K562 (cell line): Measurements from ENCODE around the gene MARK4. TPM values are rescaled to one million over a fixed set of nuclear protein-coding genes. Genes with fewer than 3 reads are reported as not detected.
A peak's percentile ranks its signal among the peaks of the same experiment; 100 is the strongest.

Source experiments
- ADNP ChIP-seq: fragments of 200-800 bp; sonication (Bioruptor generic); IDR thresholded peaks from 2 replicates; pipeline ENCODE4 v1.6.1; 2016; ENCODE audit warnings: missing genetic modification characterization, missing compliant biosample characterization
- ARID2 ChIP-seq: fragments of 450-650 bp; IDR thresholded peaks from 2 replicates; pipeline ENCODE4 v1.6.1; 2017; ENCODE audit warnings: antibody characterized with exemption, mild to moderate bottlenecking
- BRCA1 ChIP-seq, 2 experiments: fragments of 450-650 bp in 1 of 2; sonication (generic) in 1 of 2; formaldehyde crosslinking in 1 of 2; IDR thresholded peaks; 2 replicates each; pipeline versions ENCODE4 v1.5.0 to v1.6.1; 2017 to 2020; ENCODE audit warnings: mild to moderate bottlenecking in 1 of 2, missing genetic modification reagents in 1 of 2
- CHD2 ChIP-seq: IDR thresholded peaks from 2 replicates; pipeline ENCODE4 v1.6.1; 2011; ENCODE audit warnings: low read depth, low read length
- CTBP1 ChIP-seq: fragments of 450-650 bp; IDR thresholded peaks from 2 replicates; pipeline ENCODE4 v1.6.1; 2016; ENCODE audit warnings: borderline replicate concordance
- E2F6 ChIP-seq, 2 experiments: IDR thresholded peaks; 2 replicates each; pipeline ENCODE4 v1.6.1; 2011; ENCODE audit warnings: borderline replicate concordance in 1 of 2, control low read depth in 1 of 2, low read depth in 1 of 2, low read length in 1 of 2, mild to moderate bottlenecking in 1 of 2, mixed read lengths in 1 of 2, moderate library complexity in 1 of 2; ENCODE audit not compliant: insufficient read depth in 1 of 2, insufficient read length in 1 of 2, poor library complexity in 1 of 2, severe bottlenecking in 1 of 2; ENCODE audit errors: extremely low read depth in 1 of 2
- E4F1 ChIP-seq: fragments of 250-450 bp; sonication (Bioruptor Pico); IDR thresholded peaks from 2 replicates; pipeline ENCODE4 v1.5.0; 2021; ENCODE audit warnings: mild to moderate bottlenecking, borderline replicate concordance
- ETS1 ChIP-seq: conservative IDR thresholded peaks from 2 replicates; pipeline ENCODE4 v1.6.1; 2011; ENCODE audit warnings: low read depth, mild to moderate bottlenecking, low read length; ENCODE audit not compliant: control insufficient read depth
- GATA2 ChIP-seq: sonication (generic); formaldehyde crosslinking; IDR thresholded peaks from 2 replicates; pipeline ENCODE4 v1.4.0; 2020; ENCODE audit warnings: mild to moderate bottlenecking, missing genetic modification reagents
- GMEB1 ChIP-seq: fragments of 250-450 bp; sonication (Bioruptor Pico); IDR thresholded peaks from 2 replicates; pipeline ENCODE4 v1.4.0; 2020; ENCODE audit warnings: mild to moderate bottlenecking
- HMGN3 ChIP-seq: IDR thresholded peaks from 2 replicates; pipeline ENCODE4 v1.6.1; 2011; ENCODE audit warnings: borderline replicate concordance, low read depth, mild to moderate bottlenecking, mixed read lengths, low read length; ENCODE audit not compliant: insufficient read length; ENCODE audit errors: extremely low read depth
- L3MBTL2 ChIP-seq: fragments of 450-650 bp; IDR thresholded peaks from 2 replicates; pipeline ENCODE4 v1.6.1; 2016; ENCODE audit warnings: mild to moderate bottlenecking, moderate library complexity
- SAP30 ChIP-seq: fragments of 200-600 bp; sonication (generic); IDR thresholded peaks from 2 replicates; pipeline ENCODE4 v1.6.1; 2012; ENCODE audit warnings: borderline replicate concordance, low read depth, mild to moderate bottlenecking, moderate library complexity, low read length, control low read depth, inconsistent platforms; ENCODE audit not compliant: insufficient read depth, poor library complexity, severe bottlenecking
- SMARCA5 ChIP-seq: fragments of 450-650 bp; IDR thresholded peaks from 2 replicates; pipeline ENCODE4 v1.6.1; 2016
- SOX6 ChIP-seq: fragments of 450-650 bp; IDR thresholded peaks from 2 replicates; pipeline ENCODE4 v1.6.1; 2014; ENCODE audit warnings: mild to moderate bottlenecking
- SP1 ChIP-seq: sonication (generic); formaldehyde crosslinking; IDR thresholded peaks from 2 replicates; pipeline ENCODE4 v1.8.1; 2022; ENCODE audit warnings: mild to moderate bottlenecking, missing genetic modification reagents
- STAG1 ChIP-seq: sonication (generic); formaldehyde crosslinking; IDR thresholded peaks from 2 replicates; pipeline ENCODE4 v1.5.0; 2020; ENCODE audit warnings: missing genetic modification reagents, borderline replicate concordance
- TAF1 ChIP-seq: IDR thresholded peaks from 2 replicates; pipeline ENCODE4 v1.6.1; 2011; ENCODE audit warnings: mild to moderate bottlenecking, low read length, moderate library complexity; ENCODE audit not compliant: insufficient read depth, control insufficient read depth, severe bottlenecking; ENCODE audit errors: extremely low read depth
- TBP ChIP-seq: optimal IDR thresholded peaks from 2 replicates; pipeline ENCODE3; 2011; ENCODE audit warnings: low read depth, low read length, improper control_type of control experiment
- XRCC5 ChIP-seq: fragments of 200-400 bp; formaldehyde crosslinking; IDR thresholded peaks from 2 replicates; pipeline ENCODE4 v1.6.1; 2017; ENCODE audit warnings: low read depth, mild to moderate bottlenecking, low read length
- ZEB2 ChIP-seq: fragments of 450-650 bp; IDR thresholded peaks from 2 replicates; pipeline ENCODE4 v1.6.1; 2016
- ZNF384 ChIP-seq: IDR thresholded peaks from 2 replicates; pipeline ENCODE4 v1.6.1; 2012; ENCODE audit warnings: low read depth, low read length, improper control_type of control experiment
- polyA plus RNA-seq, 8 experiments: library from polyadenylated mRNA; depleted of rRNA in 4 of 8; stranded (reverse) in 5 of 8; unstranded in 3 of 8; fragments of >200 nt; fragmentation: Nextera tagmentation in 2 of 8; fragmentation: Illumina TruSeq in 1 of 8; extraction: Ambion mirVana in 2 of 8; extraction: Trizol in 1 of 8; gene quantifications; 2 replicates each; pipeline versions ENCODE4 v1.2.1 to v1.2.3, GENCODE V29; 2011 to 2014; ENCODE audit warnings: inconsistent platforms in 1 of 8, missing spikeins in 1 of 8
- total RNA-seq, 7 experiments: library from RNA; depleted of rRNA in 6 of 7; stranded (reverse); fragments of >200 nt in 6 of 7; fragmentation: Illumina TruSeq in 2 of 7; extraction: Trizol in 2 of 7; gene quantifications; 2 replicates each; pipeline versions ENCODE4 v1.2.1 to v1.2.3, GENCODE V29; 2011 to 2021; ENCODE audit warnings: low replicate concordance in 1 of 7

The MARK4 gene
- total and polyA plus RNA-seq, 9 of the 15 experiments (the other 6 are each of a cell fraction or from before 2014, with no cell fraction given): 0.52 to 29.4 (median 8.6) TPM

- TF ChIP-seq ETS1: 0 out of 2 replicates have a peak, but pooled peaks have one; percentile 41
- TF ChIP-seq STAG1: no peak
- TF ChIP-seq XRCC5: no peak
- peak; percentile 31 to 83 for TF ChIP-seq E2F6 (IDR thresholded peaks at IDR 0.05; ENCODE audit: borderline replicate concordance in 1 of 2, extremely low read depth in 1 of 2, insufficient read depth in 1 of 2, insufficient read length in 1 of 2, low read depth in 1 of 2, low read length in 1 of 2, poor library complexity in 1 of 2, severe bottlenecking in 1 of 2)
- peak; percentile 66 for TF ChIP-seq CHD2
- no peak for TF ChIP-seq E4F1 (CRISPR knock-in tag)
- 0 out of 2 replicates have a peak, but pooled peaks have one; percentile 37 for TF ChIP-seq ZEB2
- no peak for TF ChIP-seq ADNP (tag)
- TF ChIP-seq ARID2: no peak
- no peak for TF ChIP-seq ZNF384
- TF ChIP-seq GATA2: 0 out of 2 replicates have a peak, but pooled peaks have one; percentile 45
- TF ChIP-seq SP1 (CRISPR knock-in tag): peak; percentile 68; the same call in 1 of the 2 replicates
- peak; percentile 44; the same call in 1 of the 2 replicates for TF ChIP-seq SMARCA5
- TF ChIP-seq TBP: no peak
- no peak for TF ChIP-seq BRCA1 (IDR thresholded peaks at IDR 0.05)
- 0 out of 2 replicates have a peak, but pooled peaks have one; percentile 71 for TF ChIP-seq BRCA1 (CRISPR knock-in tag; IDR thresholded peaks at IDR 0.05)
- no peak for TF ChIP-seq GMEB1 (CRISPR knock-in tag)
- TF ChIP-seq HMGN3: no peak
- TF ChIP-seq CTBP1: peak; percentile 72
- peak; percentile 74 for TF ChIP-seq L3MBTL2
- TF ChIP-seq SAP30: no peak
- no peak for TF ChIP-seq TAF1
- TF ChIP-seq SOX6: no peak
These were observed 89.3 kb downstream of the MARK4 start, which contains the start of gene KLC3 (continued) for GRCh38 chr19:45340232-45340898.
